Breast epithelium (tissue), 3 donors: ENCODE measurements around the gene SLC15A3.

Experiments
- CTCF ChIP-seq, 3 donors: fragments of 450-650 bp; IDR thresholded peaks; one replicate each; pipeline ENCODE4 v1.5.1; 2016 to 2017; ENCODE audit warnings: antibody characterized with exemption in 3 of 3, mild to moderate bottlenecking in 3 of 3, moderate library complexity in 3 of 3
- POLR2A ChIP-seq: fragments of 450-650 bp; IDR thresholded peaks from one replicate; pipeline ENCODE4 v1.6.1; 2016; ENCODE audit warnings: antibody characterized with exemption, mild to moderate bottlenecking, moderate library complexity
- POLR2AphosphoS5 ChIP-seq, 3 donors: sonication (generic); formaldehyde crosslinking; IDR thresholded peaks; one replicate each; pipeline ENCODE4 v1.6.1; 2017; ENCODE audit warnings: antibody characterized with exemption in 3 of 3

- TF ChIP-seq POLR2AphosphoS5 (IDR thresholded peaks at IDR 0.05) (no peak), CTCF (IDR thresholded peaks at IDR 0.05) (no peak), POLR2A (no peak)
Observed at GRCh38 chr11:60960405-60960804, 8.4 kb upstream of the SLC15A3 start.
